NCI-H345 (cell line): ENCODE results near the gene LMBRD2.
"Not testable (repeated sequence)": the region's sequence is repeated elsewhere in the genome, so short reads cannot be mapped to it uniquely, and the experiment has no call there.

Experiments
- DNase-seq: peaks from one replicate; lab custom pipeline; 2025; lab: John Stamatoyannopoulos, UW

LMBRD2 gene

DNA sequence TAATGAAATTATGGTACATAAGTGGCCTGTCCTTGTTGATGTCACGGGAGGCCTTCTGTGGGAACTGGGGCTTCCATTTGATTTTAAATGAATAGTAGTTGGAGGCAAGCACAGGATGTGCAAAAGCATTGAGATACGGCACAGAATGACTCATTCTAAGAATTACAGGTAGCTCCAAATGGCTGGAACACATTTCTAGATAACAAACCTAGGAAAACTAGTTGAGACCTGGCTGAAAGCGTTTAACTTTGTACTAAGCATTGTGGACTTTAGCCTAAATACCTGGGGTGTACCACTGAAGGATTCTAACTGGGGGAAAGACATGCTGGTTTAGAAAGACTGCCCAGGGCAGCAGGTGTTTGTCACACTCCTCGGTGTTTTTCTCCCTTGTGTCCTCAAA, 9.7 kb upstream of the LMBRD2 start:
- no peak for DNase-seq

DNA sequence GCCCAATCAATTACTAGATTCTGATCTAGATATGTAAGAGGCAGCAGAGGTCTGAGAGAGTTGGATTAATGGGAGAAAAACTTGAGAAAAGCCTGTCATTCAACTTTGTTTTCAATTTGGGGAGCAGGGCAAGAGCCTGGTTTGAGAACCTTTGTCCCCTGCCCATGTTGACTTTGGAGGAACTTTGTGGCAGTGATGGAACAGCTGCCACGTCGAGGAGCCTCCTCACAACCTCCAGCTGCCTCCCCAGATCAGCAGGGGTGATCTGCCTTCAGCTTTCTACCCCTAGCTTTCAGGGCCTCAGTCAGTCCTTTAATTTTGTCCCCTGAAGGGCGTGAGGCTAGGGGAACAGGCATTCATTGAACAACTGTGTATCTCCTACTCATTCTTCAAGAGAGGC, 8.9 kb upstream of the LMBRD2 start:
- DNase-seq, result no peak

- DNase-seq, result no peak
Measured at GRCh38 chr5:36158144-36158543, 6.5 kb upstream of the LMBRD2 start.

DNA sequence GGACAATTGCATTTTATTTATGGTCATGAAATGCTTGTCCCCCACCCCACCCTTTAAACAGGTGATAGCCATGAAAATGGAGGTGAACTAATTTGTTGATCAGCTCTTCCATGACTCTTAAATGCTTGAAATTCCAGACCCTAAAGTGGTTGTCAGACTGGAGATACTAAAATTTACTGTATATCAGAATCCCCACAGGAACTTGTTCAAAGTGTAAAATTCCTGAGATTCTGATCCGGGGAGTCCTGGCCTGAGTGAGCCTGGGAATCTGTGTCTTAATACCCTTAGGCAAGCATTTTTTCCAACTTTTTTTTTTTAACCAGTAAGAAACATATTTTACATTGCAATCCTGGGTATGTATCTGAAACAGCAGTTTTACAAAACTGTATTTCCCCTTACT, 4.9 kb upstream of the LMBRD2 start:
- DNase-seq, result no peak

- DNase-seq, result no peak
Measured at GRCh38 chr5:36156121-36156601, 4.5 kb upstream of the LMBRD2 start.

- no peak for DNase-seq
Measured at GRCh38 chr5:36155291-36155690, 3.6 kb upstream of the LMBRD2 start.

DNA sequence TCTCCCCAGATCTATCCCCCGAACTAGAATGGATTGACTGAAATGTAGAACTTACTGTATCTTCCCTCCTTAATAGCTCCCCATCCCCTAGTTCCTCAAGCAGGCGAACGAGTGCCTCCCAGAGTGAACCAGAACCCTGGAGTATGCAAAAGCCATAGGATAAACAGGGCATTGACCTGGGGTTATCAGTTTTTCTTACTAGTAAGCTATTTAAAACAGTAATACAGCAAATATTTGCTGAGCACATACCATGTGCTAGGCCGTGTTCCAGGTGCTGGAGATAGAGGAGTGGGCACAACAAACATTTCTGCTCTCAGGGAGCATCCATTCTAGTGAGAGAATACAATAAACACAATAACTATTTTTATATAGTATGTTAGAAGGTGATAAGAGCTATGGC, 2.0 kb upstream of the LMBRD2 start:
- DNase-seq, result no peak

DNA sequence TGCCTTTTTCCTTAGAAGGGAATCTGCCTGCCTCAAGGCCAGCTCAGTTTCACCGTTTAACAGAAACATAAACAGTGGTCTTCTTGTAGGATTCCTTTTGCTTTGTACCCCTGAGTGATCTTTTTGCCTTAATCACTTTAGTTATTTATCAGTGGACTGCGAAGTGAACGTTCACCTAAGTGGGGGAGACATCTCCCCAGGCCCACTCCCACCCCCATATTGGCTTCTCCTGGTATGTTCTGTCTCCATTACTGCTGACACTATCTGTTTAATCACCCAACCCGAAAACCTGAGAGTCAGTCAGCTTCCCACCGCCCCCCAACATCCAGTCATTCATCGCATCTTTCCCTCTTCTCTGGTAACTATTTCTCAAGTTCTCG, 1.6 kb upstream of the LMBRD2 start:
- DNase-seq, result no peak

GRCh38 chr5:36152324-36153297, 924 bp upstream of the LMBRD2 start:
- peak; percentile 16 for DNase-seq

GRCh38 chr5:36150676-36151433, 832 bp downstream of the LMBRD2 start:
- peak; percentile 32 for DNase-seq

DNA sequence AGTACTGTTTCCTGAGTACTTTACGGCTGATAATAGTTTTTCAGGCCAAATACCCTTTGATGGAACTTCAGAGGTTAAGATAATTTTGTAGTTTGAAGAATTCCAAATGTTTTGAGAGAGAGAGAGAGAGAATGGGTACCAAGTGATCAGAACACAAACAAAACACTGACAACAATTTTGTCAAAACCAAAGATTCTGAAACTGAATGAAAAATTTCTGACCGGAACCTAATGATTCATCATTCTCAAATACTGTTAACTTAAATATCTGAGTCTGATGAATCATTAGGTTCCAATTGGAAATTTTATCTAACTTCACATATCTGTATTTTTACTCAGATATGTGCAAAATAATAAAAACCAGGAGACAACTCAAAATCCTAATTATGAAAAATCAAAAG, 4.0 kb downstream of the LMBRD2 start:
- DNase-seq, result no peak

DNA sequence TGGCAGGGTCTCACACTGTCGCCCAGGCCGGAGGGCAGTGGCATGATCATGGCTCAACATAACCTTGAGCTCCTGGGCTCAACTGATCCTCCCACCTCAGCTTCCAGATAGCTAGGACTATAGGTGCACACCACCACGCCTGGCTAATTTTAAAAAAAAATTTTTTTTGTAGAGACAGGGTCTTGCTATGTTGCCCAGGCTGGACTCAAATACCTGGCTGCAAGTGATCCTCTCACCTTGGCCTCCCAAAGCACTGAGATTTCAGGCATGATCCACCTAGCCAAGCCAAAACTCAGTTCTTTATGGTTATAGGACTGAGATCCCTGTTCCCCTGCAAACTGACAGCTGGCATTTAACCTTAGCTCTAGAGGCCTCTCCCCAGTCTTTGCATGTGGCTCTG, 5.3 kb downstream of the LMBRD2 start:
- no peak for DNase-seq

DNA sequence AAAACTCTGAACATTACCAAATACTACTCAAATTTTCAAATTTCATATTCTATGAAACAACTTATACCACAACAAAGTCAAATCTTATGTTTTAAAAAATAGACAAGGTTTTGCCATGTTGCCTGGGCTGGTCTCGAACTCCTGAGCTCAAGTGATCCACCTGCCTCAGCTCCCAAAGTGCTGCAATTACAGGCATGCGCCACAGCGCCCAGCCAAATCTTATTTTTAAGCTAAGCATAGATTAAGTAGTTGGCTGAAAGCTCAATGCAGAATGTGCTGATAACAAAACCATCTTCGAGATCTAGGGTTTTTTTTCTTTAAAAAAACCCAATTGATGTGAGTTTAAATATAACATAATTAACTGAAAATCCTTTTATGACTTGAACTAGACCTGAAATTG, 6.4 kb downstream of the LMBRD2 start:
- no peak for DNase-seq

GRCh38 chr5:36138900-36139683, 12.6 kb downstream of the LMBRD2 start:
- DNase-seq, result no peak

- no peak for DNase-seq
Measured at GRCh38 chr5:36136581-36136980, 15.1 kb downstream of the LMBRD2 start.

DNA sequence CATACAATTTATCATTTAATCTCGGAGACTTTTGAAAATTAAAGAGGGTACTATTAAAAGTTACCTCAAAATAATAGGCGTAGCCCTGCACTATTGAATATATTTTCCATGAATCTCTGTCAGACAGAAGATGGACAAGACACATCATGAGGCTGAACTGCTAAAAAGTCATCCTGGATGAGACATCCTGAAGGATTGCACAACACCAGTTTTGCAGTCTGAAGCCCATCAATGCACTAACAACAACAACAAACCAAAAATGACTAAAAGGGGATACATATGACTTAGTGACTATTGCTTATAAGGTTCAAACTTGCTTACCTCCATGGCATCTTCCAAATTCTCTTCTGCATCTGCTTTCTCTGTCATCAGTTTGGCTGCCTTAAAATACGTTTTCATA, 15.7 kb downstream of the LMBRD2 start:
- no peak for DNase-seq

DNA sequence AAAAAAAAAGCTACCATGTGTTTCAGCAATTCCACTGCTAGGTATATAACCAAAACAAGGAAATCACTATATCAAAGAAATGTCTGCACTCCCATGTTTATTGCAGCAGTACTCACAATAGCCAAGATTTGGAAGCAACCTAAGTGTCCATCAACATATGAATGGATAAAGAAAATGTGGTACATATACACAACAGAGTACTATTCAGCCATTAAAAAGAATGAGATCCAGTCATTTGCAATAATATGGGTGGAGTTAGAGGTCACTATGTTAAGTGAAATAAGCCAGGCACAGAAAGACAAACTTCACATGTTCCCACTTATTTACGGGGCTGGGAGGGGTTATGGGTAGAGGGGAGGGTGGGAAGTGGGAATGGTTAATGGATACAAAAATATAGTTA, 18.7 kb downstream of the LMBRD2 start:
- not testable (repeated sequence) for DNase-seq

- not testable (repeated sequence) for DNase-seq
Measured at GRCh38 chr5:36129666-36130065, 22.0 kb downstream of the LMBRD2 start.

GRCh38 chr5:36128795-36129194, 22.9 kb downstream of the LMBRD2 start:
- DNase-seq, result no peak

GRCh38 chr5:36125868-36126267, 25.8 kb downstream of the LMBRD2 start:
- DNase-seq, result no peak

DNA sequence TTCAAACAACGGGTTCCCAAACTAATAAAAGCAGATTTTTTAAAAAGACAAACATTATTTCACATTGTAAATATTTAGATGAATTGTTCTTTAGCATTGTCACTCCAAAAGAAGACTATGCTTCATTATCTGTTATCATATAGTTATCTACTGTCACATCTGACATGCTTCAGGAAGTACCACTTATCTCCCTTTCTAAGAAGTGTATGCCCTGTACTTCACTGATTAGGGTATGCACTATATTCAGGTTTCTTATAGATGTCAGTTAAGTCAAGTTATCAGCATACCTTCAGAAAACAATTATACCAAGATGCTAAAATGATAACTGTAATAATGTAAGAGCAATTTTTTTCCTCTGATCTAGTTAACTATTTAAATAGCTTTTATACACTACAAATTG, 40.4 kb downstream of the LMBRD2 start:
- DNase-seq, result no peak

DNA sequence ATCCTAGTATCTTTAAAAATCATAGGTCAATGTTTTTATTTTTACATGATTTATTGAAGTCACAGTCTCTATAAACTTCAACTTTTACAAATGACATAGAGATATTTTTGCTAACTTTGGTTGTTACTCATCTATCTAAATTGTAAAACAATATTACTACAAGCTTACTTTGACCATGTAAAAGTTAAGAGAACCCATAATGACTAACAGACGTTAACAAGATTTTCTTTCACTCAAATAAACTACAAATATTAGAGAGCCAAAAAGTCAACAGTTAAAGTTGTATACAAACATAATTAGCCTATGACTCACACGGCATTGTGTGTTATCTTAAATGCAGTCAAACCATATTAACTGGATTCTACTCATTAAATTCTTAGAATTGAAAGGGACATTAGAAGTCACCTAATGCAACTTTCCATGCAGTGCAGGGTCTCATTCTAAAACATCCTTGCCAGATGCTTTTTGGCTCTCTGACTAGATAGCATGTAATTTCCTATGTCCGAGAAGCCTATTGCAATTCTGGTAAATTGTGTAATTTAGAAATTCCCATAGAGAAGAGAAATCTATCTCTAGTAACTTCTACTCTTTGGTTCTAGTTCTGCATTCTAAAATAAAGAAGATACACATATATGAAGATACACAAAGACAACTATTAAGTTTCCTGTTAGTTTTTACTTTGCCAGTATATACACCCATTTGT, 42.8 kb downstream of the LMBRD2 start:
- no peak for DNase-seq
